Measurements from ENCODE around the gene TACR1.
"Not testable (repeated sequence)": the region's sequence is repeated elsewhere in the genome, so short reads cannot be mapped to it uniquely, and the experiment has no call there.

The TACR1 gene

DNA sequence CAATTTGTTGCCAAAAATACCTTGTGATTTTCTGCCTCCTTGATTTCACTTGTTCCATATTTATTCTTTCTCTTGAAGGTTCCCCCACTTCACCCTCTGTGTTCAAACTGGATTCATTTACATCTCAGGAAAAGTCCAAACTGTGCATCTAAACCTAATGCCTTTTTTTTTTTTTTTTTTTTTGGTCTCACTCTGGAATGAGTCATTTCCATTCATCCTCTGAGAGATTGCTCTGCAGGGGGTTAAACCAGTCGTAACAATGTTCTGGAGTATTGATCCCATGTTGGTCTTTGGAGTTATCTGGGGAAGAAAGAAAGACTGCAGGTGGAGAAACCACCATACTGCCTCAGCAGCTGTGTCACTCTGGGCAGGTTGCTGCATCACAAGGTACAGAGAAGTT is 119.7 kb downstream of the TACR1 start:
- no peak for FAIRE-seq

- FAIRE-seq, result no peak
These were observed 121.4 kb downstream of the TACR1 start for GRCh38 chr2:75077909-75078308.

DNA sequence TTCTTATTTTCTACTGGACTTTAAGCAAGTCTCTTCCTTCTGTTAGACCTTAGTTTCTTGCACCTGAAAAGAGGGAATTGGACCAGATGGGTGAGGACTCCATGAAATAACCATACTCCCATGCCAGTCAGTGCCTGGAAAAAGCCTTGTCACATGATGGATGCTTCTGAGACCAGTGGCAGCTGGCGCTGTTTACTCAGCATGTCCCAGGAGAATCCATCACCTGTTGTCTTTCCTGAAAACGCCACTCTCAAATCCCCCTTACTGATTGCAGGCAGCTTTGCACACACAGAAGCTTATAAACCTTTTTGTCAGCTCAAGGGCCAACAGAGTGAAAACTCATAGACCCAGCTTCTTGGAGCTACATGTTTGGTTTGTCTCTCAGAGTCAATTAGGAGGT is 123.2 kb downstream of the TACR1 start:
- FAIRE-seq, result no peak

GRCh38 chr2:75074708-75075107 is 124.6 kb downstream of the TACR1 start:
- no peak for FAIRE-seq

DNA sequence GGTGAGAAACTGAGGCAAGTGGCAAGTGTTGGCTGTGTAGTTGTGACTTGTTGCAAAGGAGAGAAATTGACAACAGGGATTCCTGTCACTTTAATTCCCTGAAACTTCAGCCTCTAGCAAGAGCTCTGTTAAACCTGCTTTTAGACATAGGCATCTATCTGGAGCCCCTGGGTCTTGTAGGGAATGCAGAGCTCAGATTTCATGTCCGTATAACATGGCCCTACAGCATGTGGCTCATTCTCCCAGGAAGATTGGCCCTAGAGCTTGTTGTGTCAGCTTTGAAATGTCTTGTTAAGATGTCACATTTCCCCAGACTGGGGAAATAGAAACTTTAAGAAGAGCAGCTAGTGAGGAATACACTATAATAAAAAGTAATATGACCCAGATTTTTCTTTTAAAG is 125.1 kb downstream of the TACR1 start:
- no peak for FAIRE-seq

DNA sequence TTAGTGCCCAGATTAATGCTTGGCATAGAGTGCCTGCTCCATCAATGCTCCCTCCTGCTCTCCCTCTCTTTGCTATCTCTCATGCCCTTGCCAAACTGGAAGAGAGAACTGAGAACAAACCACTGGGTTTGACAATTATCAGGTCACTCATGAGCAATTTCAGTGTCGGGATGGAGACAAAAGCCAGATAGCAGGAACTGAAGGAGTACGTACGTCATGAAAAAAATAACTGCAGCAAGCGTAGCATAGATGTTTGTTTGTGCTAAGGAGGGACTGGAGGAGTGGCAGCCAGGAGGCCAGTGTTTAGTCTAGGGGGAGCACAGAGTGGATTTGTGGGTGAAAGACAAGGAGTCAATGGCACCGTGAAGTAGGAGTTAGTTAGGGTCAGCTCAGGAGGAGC is 127.6 kb downstream of the TACR1 start:
- FAIRE-seq, result no peak

DNA sequence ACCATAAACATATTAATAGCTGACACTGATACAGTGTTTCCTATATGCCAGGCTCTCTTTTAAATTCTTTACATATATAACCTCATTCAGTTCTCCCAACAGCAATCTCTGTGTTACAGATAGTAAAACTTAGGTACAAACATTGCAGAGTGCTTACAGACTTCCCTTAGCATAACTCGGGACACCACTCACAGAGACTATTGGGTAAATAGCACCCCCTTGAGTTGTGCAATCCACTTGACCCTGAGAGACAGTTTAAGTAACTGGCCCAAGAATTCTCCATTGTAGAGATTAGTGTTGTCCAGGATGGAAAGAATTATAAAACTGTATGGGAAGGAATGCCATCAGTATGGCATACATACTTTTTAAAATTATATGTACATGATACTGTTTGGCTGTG is 130.8 kb downstream of the TACR1 start:
- FAIRE-seq, result no peak

GRCh38 chr2:75067506-75067905 is 131.8 kb downstream of the TACR1 start:
- no peak for FAIRE-seq

- no peak for FAIRE-seq
These were observed 133.0 kb downstream of the TACR1 start for GRCh38 chr2:75066121-75066902.

DNA sequence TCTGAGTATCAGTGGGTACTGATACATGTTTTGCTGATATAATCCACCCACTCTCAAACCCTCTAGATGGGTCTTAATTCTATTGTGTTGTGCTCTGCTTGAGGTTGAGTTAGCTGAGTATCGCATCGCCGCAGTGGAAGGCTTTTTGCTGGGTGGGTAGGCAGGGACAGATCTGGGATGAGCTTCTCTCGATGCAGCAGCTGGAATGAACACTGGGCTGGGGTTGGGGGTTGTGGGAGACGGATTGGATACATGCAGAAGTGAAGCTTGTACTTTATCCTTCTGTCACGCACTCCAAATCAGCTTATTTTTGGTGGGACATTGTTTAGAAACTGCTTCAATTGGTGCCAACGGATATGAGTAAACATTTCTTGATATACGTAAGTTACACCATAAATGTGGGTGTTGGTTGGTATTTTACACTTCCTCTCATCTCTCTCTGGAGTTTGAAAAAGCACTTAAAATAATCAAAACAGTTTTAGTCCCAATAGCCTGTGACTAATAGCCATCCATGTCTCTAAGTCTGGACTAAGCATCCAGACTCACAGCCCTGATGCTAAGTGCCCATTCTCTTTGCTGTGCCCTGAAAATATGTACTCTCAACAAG is 133.8 kb downstream of the TACR1 start:
- FAIRE-seq, result no peak

GRCh38 chr2:75064691-75065396 is 134.5 kb downstream of the TACR1 start:
- FAIRE-seq, result no peak

DNA sequence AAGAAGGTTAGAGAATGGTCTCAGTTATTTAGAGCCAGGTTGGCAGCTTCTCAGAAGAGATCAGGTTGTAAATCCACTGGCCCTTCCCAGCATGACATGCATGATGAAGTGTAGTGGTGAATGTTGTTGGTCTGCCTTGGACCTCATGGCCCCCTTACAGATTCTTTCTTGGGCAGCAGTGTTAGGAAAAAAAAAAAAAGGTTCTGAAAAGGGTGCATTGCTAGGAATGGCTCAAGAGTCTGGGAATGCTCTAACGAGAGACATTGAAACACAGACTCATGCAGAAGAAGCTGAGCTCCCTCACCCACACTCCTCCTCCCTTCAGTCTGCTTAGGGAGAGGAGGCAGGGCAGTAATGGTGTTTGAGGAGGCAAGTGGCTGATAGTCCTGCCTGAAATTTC is 135.4 kb downstream of the TACR1 start:
- FAIRE-seq, result no peak

GRCh38 chr2:75058427-75058826 is 140.9 kb downstream of the TACR1 start:
- no peak for FAIRE-seq

DNA sequence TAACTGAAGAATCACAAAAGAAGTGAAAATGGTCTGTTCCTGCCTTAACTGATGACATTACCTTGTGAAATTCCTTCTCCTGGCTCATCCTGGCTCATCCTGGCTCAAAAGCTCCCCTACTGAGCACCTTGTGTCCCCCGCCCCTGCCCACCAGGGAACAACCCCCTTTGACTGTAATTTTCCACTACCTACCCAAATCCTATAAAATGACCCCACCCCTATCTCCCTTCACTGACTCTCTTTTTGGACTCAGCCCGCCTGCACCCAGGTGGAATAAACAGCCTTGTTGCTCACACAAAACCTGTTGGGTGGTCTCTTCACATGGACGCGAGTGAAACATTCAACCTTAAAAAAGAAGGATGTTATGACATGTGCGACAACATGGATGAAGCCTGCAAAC is 142.2 kb downstream of the TACR1 start:
- FAIRE-seq, result not testable (repeated sequence)

GRCh38 chr2:75055820-75056675 is 143.3 kb downstream of the TACR1 start:
- no peak for FAIRE-seq

- no peak for FAIRE-seq
These were observed 144.0 kb downstream of the TACR1 start for GRCh38 chr2:75055142-75055819.

DNA sequence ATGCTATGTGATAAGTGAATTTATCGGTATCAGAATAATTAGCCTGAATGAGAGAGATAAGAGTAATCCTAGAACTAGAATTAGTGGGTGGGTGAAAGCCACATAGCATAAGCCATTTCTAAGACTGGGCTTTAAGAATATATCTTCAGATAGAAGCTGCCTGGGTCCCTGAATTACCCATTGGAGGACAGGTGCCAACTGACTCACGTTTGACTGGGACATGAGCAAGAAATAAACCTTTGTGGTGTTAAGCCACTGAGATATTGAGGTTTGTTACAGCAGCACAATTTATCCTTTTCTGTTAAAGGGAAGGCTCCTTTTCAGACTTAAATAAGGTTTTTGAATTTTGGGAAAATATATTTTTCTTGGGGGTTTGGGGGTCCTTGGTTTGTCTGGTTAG is 145.0 kb downstream of the TACR1 start:
- no peak for FAIRE-seq

DNA sequence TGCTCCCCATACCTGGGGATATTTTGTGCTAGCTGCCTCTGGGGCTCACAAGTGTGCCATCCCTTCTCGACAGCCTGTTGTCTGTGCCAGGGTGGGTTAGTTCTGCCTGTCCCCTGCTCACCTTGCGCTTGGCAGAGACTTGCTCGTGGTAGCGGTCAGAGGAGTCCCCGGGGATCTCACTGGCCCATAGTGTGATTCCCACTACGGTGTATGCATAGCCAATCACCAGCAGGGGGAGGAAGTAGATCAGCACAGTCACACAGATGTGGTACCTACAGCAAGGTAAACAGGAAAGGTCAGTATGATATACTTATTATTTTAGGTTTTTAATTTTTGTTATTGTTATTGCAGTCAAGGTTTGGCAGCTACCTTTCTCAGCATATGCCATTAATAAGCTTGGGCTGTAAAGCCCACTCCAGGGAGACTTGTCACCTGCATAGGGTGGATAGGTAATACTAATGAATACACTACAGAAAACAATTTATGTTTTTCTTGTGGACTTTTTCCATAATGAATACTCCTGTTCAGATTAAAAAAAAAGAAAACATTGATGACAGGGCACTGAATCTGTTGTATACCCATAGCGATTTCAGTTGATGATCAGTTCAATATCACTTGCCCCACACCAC is 145.7 kb downstream of the TACR1 start:
- no peak for FAIRE-seq

- FAIRE-seq, result no peak
These were observed 151.2 kb downstream of the TACR1 start for GRCh38 chr2:75047992-75048625.

- FAIRE-seq, result no peak
These were observed 151.9 kb downstream of the TACR1 start for GRCh38 chr2:75047189-75047991.
